HG02798 (cell line): Measurements from ENCODE around the gene LDB1.

Experiments
- ATAC-seq: cut with Tn5 transposase; IDR thresholded peaks from one replicate; pipeline ENCODE4 v1.9.1; 2021; ENCODE audit warnings: mild to moderate bottlenecking; ENCODE audit not compliant: unreplicated experiment, poor library complexity

LDB1 gene

DNA sequence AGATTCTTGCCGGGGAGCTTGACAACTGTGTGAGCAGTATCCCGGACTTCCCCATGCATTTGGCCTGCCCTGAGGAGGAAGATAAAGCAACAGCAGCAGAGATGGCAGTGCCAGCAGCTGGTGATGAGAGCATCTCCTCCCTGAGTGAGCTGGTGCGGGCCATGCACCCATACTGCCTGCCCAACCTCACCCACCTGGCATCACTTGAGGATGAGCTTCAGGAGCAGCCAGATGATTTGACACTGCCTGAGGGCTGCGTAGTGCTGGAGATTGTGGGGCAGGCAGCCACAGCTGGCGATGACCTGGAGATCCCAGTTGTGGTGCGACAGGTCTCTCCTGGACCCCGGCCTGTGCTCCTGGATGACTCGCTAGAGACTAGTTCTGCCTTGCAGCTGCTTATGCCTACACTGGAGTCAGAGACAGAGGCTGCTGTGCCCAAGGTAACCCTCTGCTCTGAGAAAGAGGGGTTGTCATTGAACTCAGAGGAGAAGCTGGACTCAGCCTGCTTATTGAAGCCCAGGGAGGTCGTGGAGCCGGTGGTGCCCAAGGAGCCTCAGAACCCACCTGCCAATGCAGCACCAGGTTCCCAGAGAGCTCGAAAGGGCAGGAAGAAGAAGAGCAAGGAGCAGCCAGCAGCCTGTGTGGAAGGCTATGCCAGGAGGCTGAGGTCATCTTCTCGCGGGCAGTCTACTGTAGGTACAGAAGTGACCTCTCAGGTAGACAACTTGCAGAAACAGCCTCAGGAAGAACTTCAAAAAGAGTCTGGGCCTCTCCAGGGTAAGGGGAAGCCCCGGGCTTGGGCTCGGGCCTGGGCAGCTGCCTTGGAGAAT is 19.3 kb upstream of the LDB1 start:
- no peak for ATAC-seq

DNA sequence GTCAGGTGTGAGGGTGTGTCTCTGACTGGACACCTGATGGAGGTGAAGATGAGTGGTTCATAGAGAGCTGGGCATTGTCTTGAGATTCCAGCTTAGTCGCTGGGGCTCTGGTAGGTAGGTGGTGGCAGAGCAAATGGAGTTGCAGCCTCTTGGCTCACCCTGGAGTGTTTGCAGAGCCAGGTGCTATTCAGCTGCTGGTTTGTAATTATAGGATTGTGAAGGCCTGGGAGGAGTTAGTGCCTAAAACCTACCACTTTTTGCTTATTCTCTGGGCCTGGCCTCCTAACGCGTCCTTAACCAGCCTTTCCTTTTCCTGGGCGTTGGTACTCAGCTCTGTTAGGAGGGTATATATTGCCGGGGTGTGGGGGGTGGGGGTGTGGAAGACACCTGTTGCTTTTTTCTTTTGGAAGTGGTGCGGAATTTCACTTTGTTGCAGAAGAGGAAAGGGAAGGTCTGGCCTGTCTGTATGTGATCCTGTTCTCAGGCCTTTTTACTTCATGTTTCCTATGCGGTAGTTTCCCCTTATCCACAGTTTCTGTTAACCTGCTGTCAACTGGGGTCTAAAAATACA is 15.9 kb upstream of the LDB1 start:
- no peak for ATAC-seq

DNA sequence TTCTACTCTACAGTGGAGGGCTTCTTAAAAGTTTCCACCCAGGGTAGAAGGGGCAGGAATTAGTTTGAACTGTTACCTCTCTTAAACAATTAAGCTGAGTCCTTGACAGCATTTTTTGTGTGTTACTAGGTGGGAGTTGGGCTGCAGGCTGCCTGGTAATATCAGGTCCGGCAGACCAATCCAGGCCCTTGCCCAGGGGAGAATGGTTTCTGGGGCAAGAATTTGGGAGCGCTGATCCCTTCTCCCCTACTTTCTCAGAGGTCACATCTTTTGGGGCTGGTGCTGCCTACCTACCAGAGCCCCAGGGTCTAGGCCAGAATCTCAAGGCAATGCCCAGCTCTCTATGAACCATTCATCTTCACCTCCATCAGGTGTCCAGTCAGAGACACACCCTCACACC is 14.2 kb upstream of the LDB1 start:
- ATAC-seq = no peak

DNA sequence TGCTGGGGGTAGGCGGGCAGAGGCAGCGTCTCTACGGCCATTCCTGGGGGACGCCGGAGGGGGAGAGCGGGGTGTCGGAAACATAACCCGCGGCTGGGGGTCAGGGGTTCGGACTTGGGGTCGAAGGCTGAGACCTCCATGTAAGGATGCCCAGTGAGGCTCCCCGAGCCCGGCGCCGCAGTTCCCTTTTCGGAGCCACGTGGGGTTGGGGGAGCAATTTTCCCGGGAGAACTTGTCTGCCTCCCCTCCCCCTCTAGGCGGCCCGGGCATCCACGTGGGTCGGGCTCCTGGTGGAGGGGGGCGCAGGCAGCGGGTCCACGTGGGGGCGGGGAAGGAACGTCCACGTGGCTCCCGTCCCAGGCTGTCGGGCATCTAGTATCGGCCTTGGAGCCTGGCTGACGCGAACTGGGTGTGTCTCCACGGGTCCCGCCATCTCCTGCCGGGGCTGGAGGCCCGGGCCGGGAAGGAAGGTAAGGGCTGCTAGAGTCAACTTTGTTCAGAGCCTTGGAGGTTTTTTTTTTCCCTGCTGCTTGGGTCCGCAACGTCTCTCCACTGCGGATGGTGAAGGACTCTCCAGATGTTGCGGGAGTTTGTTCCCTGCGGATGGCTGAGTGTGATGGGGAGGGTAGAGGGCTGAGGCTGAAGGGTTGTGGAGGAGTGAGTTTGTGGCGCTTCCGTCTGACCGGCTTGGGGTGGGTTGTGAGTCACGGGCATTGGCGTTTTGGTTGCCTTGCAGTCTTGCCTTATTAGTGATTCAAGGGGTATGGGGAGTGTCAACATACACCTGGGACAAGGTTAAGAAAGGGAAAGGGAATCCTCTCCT is 13.4 kb upstream of the LDB1 start:
- ATAC-seq = no peak

DNA sequence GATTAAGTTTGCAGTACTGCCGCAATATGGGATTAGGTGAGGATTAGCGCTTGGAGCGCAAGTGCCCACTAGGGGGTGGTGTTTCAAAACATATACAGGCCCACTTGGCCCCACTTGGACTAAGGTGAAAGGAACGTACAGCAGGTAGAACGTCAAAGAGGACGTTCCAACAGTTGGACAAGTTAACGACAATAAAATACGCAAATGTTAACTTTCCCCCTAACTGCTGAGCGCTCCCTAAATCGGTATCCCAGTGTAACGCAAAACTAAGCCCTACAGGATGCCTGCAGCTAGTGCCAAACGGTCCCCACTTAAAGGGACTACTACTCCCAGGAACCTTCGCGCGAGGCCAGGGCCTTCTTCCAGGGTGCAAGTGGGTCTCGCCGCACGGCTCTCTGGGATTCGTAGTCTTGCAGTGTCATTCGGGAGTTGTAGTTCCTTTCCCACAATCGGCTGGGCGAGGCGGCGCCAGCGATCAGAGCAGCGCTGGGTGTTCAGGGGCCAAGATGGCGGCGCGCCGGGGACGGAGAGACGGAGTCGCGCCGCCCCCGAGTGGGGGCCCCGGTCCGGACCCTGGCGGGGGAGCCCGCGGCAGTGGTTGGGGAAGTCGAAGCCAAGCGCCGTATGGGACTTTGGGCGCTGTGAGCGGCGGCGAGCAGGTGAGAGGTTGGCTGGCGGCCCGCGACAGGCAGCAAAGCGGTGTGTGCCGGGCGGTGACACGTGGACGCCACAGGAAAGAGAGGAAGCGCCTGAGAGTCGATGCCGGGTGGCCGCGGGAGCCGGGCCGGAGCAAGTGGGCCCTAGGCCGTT is 12.6 kb upstream of the LDB1 start, which contains the start of gene PPRC1:
Gene PPRC1 (plus strand): TSS at position 478 of the 810 bp plus-strand sequence. CDS start 29 bp downstream, at position 507.
- ATAC-seq = peak; percentile 94

DNA sequence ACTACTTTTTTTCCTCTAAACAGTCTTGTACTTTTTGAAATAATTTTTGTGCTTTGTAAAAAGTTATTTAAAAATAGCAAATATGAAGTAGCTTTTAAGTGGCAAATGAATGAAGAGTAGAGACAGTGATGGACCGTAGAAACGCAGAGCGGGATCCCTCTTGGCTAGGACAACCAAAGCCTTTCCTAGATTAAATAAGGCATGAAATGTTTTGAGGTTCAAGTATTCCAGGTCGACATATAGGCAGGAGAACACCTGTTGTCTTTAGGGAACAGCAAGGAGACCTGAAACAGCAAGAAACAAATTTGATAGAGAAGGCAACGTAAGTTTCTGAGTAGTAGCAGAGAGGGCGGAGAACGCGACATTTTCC is 12.0 kb upstream of the LDB1 start:
- no peak for ATAC-seq

DNA sequence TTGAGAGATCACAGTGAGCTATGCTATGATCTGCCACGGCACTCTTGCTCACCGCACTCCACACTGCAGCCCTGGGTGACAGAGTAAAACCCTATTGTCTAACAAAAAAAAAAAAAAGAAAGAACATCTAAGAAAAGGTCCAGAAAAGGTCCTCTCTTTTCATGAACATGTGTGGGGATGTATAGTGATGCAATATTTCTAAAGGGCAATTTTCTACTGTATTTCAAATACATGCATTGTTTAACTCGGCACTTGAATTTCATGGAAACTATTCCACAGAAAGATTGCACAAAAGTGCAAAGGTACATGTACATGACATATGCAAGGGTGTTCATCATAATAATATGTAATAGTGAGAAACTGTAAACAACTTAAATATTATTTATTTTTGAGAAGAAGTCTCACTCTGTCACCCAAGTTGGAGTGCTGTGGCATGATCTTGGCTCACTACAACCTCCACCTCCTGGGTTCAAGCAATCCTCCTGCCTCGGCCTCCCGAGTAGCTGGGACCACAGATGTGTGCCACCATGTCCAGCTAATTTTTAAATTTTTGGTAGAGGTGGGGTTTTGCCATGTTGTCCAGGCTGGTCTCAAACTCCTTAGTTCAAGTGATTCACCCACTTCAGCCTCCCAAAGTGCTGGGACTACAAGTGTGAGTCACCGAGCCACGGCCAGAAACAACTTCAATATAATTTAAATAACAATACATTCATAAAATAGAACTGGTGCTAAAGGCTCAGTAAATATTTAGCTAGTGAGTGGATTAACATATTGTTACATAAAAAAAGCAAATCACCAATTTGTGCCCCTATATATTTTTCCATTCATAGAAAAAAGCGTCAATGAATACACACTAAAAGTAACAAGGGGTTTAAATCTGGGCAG is 11.4 kb upstream of the LDB1 start:
- ATAC-seq = no peak

DNA sequence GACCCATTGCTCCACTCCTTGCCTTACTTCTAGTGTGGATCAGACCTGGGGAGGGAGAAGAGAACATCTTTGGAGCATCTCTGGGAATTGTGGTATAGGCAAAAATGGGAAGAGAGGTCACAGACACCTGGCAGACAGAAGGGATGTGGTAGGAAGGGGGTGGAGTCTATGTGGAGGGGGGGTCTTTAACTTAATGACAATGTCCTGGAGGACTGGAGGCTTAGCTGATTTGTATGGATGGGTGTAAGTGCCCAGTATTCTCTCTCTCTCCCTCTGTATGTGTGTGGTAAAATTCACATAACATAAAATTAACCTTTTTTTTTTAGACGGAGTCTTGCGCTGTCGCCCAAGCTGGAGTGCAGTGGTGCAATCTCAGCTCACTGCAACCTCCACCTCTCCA is 3.1 kb upstream of the LDB1 start:
- no peak for ATAC-seq

DNA sequence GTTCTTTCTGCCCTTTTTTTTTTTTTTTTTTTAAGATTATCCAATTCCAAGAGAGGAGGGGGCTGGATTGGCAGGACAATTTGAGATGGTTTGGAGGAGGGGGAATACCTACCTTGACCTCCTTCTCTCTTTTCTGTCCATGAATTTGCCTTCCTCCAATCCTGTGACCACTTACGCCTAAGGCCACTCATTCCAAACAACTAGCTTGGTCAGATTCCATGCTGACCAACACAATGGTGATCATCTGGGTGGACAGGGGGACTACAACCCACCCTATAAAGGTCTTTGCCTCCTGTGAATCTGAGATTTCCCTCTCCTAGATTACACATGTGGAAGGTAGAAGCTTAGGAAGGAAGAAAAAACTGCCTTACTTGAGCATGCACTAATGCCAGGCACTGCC is 2.3 kb upstream of the LDB1 start:
- ATAC-seq = no peak

DNA sequence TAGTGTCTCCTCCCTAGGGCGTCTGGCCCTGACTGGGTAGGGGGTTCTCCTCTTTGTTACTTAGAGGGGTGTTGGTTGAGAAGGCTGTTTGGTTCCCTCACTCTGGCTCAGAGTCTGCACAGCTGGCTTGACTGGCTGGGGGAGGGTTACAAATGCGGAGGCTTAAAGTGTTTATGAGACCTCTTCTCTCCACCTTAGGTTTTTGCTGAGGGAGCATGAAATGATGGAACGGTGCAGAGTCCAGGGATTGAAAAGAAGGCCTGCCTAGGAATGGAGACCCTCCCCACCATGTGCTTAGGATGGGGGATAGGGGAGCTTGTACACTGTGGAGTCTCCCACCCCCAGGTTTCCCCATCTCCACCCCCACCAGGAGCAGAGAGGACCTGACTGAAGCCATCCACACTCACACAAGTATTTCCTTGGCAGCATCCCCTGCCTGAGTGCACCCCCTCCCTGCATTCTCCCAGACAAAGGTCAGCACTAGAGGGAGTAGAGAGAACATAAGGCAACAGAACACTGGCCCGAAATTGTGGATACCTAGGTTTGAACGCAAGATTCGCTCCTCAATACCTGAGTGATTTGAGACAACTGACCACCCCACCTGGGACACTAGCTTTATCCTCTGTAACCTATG is 1.7 kb upstream of the LDB1 start:
- no peak for ATAC-seq

DNA sequence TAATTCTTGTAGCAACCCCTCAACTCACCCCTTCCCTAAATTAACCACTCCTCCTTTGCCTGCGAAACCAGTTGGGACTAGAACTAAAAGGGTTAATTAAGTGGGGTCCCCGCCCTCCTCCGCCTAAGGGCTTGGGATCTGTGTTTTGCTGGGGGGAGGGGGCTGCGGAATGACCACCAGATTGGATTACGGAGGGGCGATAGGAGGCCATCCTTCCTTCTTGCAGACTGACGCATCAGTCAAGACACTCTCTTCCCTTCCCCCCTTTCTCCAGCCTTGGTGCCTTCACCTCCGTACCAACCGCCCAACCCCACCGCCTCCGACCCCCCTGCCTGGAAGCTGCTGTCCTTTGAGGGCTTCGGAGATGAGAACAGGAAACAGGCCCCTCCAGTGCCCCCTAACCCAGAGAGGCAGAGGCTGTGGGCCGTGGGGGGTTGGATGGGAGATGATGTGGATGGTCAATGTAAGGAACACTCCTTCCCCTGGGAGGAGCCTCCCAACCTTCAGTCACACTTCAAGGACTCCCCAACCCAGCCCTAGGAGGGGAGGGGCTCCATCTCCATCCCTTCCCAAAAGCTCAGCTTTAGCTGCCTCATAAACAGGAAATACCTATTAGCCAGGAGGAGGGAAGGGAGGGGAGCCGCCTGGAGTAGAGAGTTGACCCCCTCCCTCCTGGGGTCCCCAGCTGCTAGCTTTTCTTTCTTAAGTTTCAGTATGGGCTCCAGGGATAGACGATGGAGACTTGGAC is 997 bp upstream of the LDB1 start:
- no peak for ATAC-seq

DNA sequence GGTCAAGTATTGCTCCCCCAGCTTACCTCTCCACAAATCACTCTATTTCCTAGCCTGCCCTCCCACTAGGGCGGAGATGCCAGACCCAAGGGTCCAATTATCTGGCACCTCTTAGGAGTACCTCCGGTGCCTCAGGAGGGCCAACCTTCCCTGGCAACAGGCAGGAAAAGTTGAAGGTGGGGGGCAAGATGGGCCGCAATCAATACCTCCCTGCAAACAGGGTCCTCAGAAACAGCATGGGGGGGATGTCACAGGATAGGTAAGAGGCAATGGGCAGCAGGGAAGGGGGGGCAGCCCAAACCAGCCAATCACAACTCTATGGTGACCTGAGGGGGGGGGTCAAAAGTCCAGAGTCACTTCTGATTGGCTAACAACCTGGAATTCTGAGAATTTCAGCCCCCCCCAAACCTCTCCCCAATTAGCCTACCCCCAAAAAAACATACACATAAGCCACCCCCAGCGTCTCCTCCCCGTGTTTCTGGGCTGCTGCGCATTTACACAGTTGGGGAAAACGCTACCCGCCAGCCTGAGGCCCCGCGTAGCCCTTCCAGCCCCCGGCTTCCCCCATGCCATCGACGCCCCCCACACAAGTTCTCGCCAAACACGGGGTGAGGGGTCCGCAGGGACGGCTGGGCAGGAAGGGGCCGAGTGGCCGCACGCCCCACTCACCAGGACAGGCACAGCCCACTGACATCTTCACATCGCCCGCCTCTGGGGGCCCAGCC is 589 bp downstream of the LDB1 start:
- no peak for ATAC-seq

DNA sequence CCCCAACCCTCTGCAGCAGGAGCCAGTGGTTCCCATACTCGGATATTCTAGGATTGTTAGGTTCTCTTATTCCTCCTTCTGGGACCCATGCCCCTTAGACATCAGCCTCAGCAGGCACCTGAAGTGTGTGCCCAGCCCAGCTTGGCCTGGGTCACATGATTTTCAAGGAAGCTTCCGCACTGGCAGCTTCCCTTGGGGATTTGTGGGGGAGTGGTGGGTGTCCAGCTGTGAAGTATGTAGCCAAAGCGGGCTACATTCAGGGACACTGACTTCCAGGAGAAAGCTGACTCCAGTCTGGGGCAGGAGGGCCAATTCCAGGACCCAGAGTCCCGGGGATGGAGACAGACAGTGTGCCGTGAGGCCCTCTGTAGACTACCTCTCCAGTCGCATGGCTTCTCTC is 1.3 kb downstream of the LDB1 start:
- ATAC-seq = no peak

DNA sequence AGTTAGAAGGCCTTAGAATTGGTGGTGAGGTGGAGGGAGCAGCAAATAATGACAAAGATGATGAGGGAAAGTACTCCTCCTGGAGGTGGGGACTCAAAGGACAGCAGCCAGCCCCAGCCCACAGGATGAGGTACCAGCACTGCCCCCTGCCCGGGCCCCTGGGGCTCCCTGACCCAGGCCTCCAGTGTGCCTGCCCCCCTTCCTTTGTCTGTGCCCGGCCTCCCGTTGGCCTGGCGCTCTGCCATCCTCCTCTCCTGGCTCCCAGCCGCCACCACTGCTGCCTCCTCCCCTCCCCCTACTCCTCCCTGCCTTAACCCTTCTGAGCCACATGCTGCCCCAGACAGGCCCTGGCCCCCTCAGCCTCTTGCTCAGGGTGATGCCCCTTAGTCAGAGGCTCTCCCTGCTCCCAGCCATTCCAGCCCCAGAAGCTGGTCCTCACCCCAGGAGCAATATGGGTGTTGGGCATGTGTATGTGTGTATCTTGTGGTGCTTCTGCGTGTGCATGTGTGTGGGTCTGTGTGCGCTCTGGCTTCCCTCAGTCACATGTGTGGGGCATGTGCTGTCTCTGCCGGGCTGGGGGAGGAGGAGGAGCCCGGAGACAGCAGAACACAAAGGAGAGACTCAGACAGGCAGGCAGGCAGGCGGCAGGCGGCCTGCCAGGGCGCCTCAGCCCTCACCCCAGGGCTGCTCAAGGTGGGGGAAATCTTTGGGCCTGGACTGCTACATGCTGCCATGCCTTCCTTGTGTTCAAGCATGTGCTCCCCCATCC is 2.6 kb downstream of the LDB1 start:
- no peak for ATAC-seq

DNA sequence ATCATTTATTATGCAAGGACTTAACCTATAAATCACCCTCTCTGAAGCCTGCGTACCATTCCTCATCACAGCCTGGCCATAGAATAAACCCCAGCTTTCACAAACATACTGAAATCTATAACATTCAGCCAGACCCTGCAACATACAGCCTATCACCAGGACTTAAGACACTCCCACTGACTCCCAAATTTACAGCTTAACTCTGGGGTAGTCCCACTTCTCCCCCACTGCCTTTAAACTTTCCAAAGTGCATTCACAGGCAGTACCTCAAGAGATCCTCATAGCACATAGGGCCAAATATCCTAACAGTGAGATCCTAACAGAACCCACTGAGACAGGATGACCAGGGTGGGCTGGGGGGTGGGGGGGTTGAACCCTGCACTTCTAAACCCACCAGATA is 3.5 kb downstream of the LDB1 start:
- ATAC-seq = no peak

DNA sequence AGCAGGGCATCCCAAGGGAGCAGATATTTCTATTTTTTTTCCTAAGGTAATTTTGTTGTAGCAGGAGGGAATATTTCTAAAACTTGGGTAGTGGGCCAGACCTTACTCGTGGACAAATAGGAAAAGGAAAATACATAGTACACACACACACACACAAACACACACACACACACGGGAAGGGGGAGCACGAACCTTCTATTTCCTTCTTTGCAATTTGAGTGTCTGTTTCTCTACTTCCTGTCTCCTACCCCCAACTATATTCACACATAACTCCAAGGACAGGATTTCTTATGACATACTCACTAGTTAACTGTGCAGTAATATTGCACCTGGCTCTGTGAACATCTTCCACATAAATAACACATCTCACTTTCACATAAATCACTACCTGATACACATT is 4.4 kb downstream of the LDB1 start:
- ATAC-seq = no peak
